PC-9 (cell line): Measurements from ENCODE around the gene RIOK3. TPM values are rescaled to one million over a fixed set of nuclear protein-coding genes. Genes with fewer than 3 reads are reported as not detected.
"Not testable (repeated sequence)": the region's sequence is repeated elsewhere in the genome, so short reads cannot be mapped to it uniquely, and the experiment has no call there.

Source experiments
- BruUV-seq: library from RNA; stranded (reverse); fragments of 400-500 nt; replicated peaks from 2 replicates; lab custom pipeline; 2021; lab: Mats Ljungman, UMichigan
- CTCF ChIA-PET: fragments of 300-600 bp; sonication (Branson Sonifier 250); formaldehyde crosslinking; loops from one replicate; lab custom pipeline; 2022; ENCODE audit warnings: antibody characterized with exemption; lab: Charles Lee
- POLR2A ChIA-PET: fragments of 300-600 bp; sonication (Branson Sonifier 250); formaldehyde crosslinking; loops from one replicate; lab custom pipeline; 2022; ENCODE audit warnings: antibody characterized with exemption; ENCODE audit not compliant: unreplicated experiment; lab: Charles Lee
- DNase-seq, 2 experiments: peaks; one replicate each; pipeline versions ENCODE4 v3.0.0 to v3.0.0-alpha.2; 2015 to 2022; ENCODE audit warnings: mixed read lengths in 1 of 2
- H2AFZ ChIP-seq: fragments of 200-600 bp; sonication (generic); 2 replicates; pipeline ENCODE4 v1.8.1; 2017; ENCODE audit warnings: antibody characterized with exemption
- H3F3A ChIP-seq: fragments of 200-600 bp; sonication (generic); 2 replicates; pipeline ENCODE4 v1.8.1; 2017; ENCODE audit warnings: antibody characterized with exemption, mild to moderate bottlenecking, low read depth; ENCODE audit not compliant: insufficient read depth
- H3K27ac ChIP-seq: fragments of 200-600 bp; sonication (generic); 2 replicates; pipeline ENCODE4 v1.6.1; 2016; ENCODE audit warnings: mixed run types
- H3K27me3 ChIP-seq: fragments of 200-600 bp; sonication (generic); 2 replicates; pipeline ENCODE4 v1.6.1; 2016; ENCODE audit warnings: low read depth, mixed run types; ENCODE audit not compliant: insufficient read depth
- H3K36me3 ChIP-seq: fragments of 200-600 bp; sonication (generic); 2 replicates; pipeline ENCODE4 v1.6.1; 2016; ENCODE audit warnings: low read depth, mixed run types
- H3K4me1 ChIP-seq: fragments of 200-600 bp; sonication (generic); replicated peaks from 2 replicates; pipeline ENCODE4 v1.6.1; 2016; ENCODE audit warnings: mixed run types; ENCODE audit not compliant: insufficient read depth
- H3K4me2 ChIP-seq: fragments of 200-600 bp; sonication (generic); 2 replicates; pipeline ENCODE4 v1.6.1; 2017; ENCODE audit warnings: mixed run types
- H3K4me3 ChIP-seq: fragments of 200-600 bp; sonication (generic); 2 replicates; pipeline ENCODE4 v1.6.1; 2016; ENCODE audit warnings: mixed run types
- H3K79me2 ChIP-seq: fragments of 200-600 bp; sonication (generic); 2 replicates; pipeline ENCODE4 v1.6.1; 2017; ENCODE audit warnings: low read depth, mixed run types
- H3K9me2 ChIP-seq: fragments of 200-600 bp; sonication (generic); 2 replicates; pipeline ENCODE4 v1.8.1; 2017; ENCODE audit warnings: mild to moderate bottlenecking; ENCODE audit not compliant: insufficient read depth
- H3K9me3 ChIP-seq: fragments of 200-600 bp; sonication (generic); 2 replicates; pipeline ENCODE4 v1.8.1; 2016; ENCODE audit warnings: low read depth; ENCODE audit not compliant: insufficient read depth
- H4K20me1 ChIP-seq: fragments of 200-600 bp; sonication (generic); 2 replicates; pipeline ENCODE4 v1.8.1; 2017; ENCODE audit not compliant: insufficient read depth
- CTCF ChIP-seq: fragments of 200-600 bp; sonication (generic); conservative IDR thresholded peaks from 2 replicates; pipeline ENCODE4 v1.6.1; 2017; ENCODE audit warnings: mixed run types, antibody characterized with exemption, mild to moderate bottlenecking, moderate library complexity
- EZH2 ChIP-seq: fragments of 200-600 bp; sonication (generic); IDR thresholded peaks from 2 replicates; pipeline ENCODE4 v1.8.0; 2017; ENCODE audit warnings: antibody characterized with exemption, low read depth
- intact Hi-C: fragments of 100-400 bp; cut with micrococcal nuclease; formaldehyde crosslinking; loops from one replicate; pipeline ENCODE4 v1.10.0; 2022; ENCODE audit not compliant: unreplicated experiment
- total RNA-seq: library from RNA; stranded (reverse); gene quantifications from 2 replicates; pipeline ENCODE4 v1.2.3, GENCODE V29; 2021

The RIOK3 gene
- total RNA-seq, 1 experiment from 2014 or later = 39.9 TPM

DNA sequence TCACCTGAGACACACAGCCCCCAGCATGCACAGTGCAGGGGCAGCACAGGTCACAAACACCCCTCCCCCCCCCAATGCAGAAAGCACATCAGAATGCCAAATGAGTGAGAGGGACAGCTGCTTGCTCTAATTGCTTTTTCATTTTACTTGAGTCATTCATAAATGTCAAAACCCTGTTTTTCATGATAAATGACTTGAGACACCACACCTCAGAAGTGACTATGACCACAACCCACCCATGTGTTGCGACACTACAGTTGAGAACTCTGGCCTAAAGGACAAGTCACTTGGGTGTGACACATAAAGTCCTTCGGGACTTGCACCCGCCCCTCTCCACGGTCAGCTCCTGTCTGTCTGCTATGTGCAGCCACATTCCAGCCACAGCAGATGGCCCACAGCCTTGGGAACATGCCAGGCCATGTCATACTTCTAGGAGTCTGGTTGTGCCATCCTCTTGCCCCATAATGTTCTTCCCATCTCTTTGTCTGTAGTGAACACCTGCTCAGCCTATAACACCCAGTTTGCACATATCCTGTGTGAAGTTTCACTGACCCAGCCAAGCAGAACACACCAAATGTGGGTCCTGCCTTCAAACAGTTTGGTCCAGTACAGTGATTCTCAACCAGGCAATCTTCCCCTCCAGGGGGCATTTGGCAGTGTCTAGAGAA lies 30.2 kb upstream of the RIOK3 start:
- H3K27me3 ChIP-seq = no peaks in the 10 kb centered on the region
- no peaks in the 10 kb centered on the region for H3K9me2 ChIP-seq
- no TSS peak for BruUV-seq
- intact Hi-C loops = loop anchor here (1.0 to 5.0 kb wide), 2 partner anchors 30 to 79 kb away; partner anchors contain the start of genes RIOK3 and RMC1
- no peaks in the 10 kb centered on the region for H3K36me3 ChIP-seq
- H3K4me1 ChIP-seq = peaks cover 43% of the 10 kb centered on the region
- peak overlapping the region; percentile 26; the same call in 1 of the 2 replicates for H3K4me3 ChIP-seq
- no peak for TF ChIP-seq CTCF
- no peak for TF ChIP-seq EZH2
- peaks cover 21% of the 10 kb centered on the region for H3F3A ChIP-seq
- H2AFZ ChIP-seq = no peak overlapping the region
- peak overlapping the region; percentile 68 for H3K27ac ChIP-seq
- no peaks in the 10 kb centered on the region for H3K9me3 ChIP-seq
- 0 out of 2 replicates have a peak, but pooled peaks cover 8% of the 10 kb centered on the region for H3K79me2 ChIP-seq
- H4K20me1 ChIP-seq = no peaks in the 10 kb centered on the region
- CTCF ChIA-PET = interaction anchor here (0.6 kb wide), 1 partner anchor 21 kb away, joined by 3 read pairs; no protein-coding TSS in a partner anchor
- DNase-seq = peak; percentile 88 to 99
- POLR2A ChIA-PET = interaction anchor here (0.5 to 0.6 kb wide), 3 partner anchors 36 to 1676 kb away, joined by 3 to 6 read pairs (median 3); no protein-coding TSS in a partner anchor
- H3K4me2 ChIP-seq = peak overlapping the region; percentile 68

DNA sequence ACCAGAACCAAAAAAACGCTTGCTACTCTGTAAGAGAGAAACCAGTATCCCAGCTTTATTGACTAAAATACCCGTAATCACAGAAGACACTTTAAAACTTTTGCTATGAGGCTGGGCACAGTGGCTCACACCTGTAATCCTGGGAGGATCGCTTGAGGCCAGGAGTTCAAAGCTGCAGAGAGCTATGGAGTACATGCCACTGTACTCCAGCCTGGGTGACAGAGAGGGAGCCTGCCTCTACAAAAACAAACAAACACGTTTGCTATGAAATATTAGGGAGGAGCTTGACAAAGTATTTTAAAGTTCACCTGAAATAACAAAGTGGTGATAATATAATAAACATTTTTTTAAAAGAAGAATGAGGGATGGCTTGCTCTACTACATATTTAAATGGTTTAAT lies 28.5 kb upstream of the RIOK3 start:
- H3K27ac ChIP-seq = no peak overlapping the region
- H2AFZ ChIP-seq = no peak overlapping the region
- no TSS peak for BruUV-seq
- no peaks in the 10 kb centered on the region for H3K36me3 ChIP-seq
- DNase-seq = peak in 1 of 2 experiments; percentile 53
- peaks cover 43% of the 10 kb centered on the region for H3K4me1 ChIP-seq
- H3K79me2 ChIP-seq = 0 out of 2 replicates have a peak, but pooled peaks cover 8% of the 10 kb centered on the region
- no peaks in the 10 kb centered on the region for H3K27me3 ChIP-seq
- peaks cover 21% of the 10 kb centered on the region for H3F3A ChIP-seq
- H3K9me2 ChIP-seq = no peaks in the 10 kb centered on the region
- ChIA-PET POLR2A (no interaction called here), CTCF (no interaction called here)
- H4K20me1 ChIP-seq = no peaks in the 10 kb centered on the region
- no peaks in the 10 kb centered on the region for H3K9me3 ChIP-seq
- H3K4me3 ChIP-seq = no peak overlapping the region
- no peak for TF ChIP-seq CTCF
- no peak for TF ChIP-seq EZH2
- H3K4me2 ChIP-seq = peak overlapping the region; percentile 26; the same call in 1 of the 2 replicates
- intact Hi-C loops = loop anchor here (5.0 kb wide), 1 partner anchor 78 kb away; the partner anchor contains the start of gene RMC1

DNA sequence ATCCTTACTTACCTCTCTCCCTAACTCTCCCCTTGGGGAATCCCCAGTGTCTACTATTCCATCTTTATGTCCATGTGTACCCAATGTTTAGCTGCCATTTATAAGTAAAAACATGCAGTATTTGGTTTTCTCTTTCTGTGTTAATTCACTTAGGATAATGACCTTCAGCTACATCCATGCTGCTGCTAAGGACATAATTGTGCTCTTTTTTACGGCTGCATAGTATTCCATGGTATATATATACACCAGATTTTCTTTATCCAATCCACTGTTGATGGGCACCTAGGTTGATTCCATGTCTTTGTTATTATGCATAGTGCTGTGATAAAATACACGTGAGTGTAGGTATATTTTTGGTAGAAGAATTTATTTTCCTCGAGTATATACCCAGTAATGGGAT lies 24.3 kb upstream of the RIOK3 start:
- DNase-seq = no peak
- Histone ChIP-seq H3K36me3 (no peaks in the 10 kb centered on the region), H3K9me3 (no peaks in the 10 kb centered on the region), H3F3A (0 out of 2 replicates have a peak, but pooled peaks cover 5% of the 10 kb centered on the region), H2AFZ (no peak overlapping the region), H4K20me1 (no peaks in the 10 kb centered on the region), H3K4me3 (no peak overlapping the region), H3K79me2 (0 out of 2 replicates have a peak, but pooled peaks cover 5% of the 10 kb centered on the region), H3K27ac (no peak overlapping the region), H3K27me3 (no peaks in the 10 kb centered on the region), H3K4me2 (no peak overlapping the region), H3K4me1 (peaks cover 17% of the 10 kb centered on the region), H3K9me2 (no peaks in the 10 kb centered on the region)
- no peak for TF ChIP-seq CTCF
- TF ChIP-seq EZH2 = no peak
- ChIA-PET CTCF (no interaction called here), POLR2A (no interaction called here)
- intact Hi-C loops = no loop called here
- no TSS peak for BruUV-seq

DNA sequence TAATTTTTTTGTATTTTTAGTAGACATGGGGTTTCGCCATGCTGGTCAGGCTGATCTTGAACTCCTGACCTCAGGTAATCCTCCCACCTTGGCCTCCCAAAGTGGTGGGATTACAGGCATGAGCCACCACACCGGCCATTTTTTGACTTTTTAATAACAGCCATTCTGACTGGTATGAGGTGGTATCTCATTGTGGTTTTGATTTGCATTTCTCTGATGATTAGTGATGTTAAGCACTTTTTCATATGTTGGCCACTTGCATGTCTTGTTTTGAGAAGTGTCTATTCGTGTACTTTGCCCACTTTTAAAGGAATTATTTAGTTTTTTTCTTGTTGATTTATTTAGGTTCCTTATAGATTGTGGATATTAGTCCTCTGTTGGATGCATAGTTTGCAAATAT lies 23.5 kb upstream of the RIOK3 start:
- POLR2A ChIA-PET, CTCF ChIA-PET, H3K4me2 ChIP-seq, H3K4me1 ChIP-seq, DNase-seq, H3K9me3 ChIP-seq, H3F3A ChIP-seq, H3K4me3 ChIP-seq, H3K9me2 ChIP-seq, intact Hi-C loops, H4K20me1 ChIP-seq, H3K27ac ChIP-seq, H2AFZ ChIP-seq, H3K79me2 ChIP-seq, H3K36me3 ChIP-seq, H3K27me3 ChIP-seq: not testable (repeated sequence)
- TSS peak; percentile 12 for BruUV-seq
